ENCODE data around the gene ZWILCH.

GRCh38 chr15:66497502-66498455 is 7.3 kb upstream of the ZWILCH start, which contains the start of gene SNAPC5:
- peak; percentile 99 for TF ChIP-seq CTCF (conservative IDR thresholded peaks at IDR 0.05)
- TF ChIP-seq ZFX (IDR thresholded peaks at IDR 0.05): no peak
